ENCODE data around the gene FAM241A.

Gene FAM241A

DNA sequence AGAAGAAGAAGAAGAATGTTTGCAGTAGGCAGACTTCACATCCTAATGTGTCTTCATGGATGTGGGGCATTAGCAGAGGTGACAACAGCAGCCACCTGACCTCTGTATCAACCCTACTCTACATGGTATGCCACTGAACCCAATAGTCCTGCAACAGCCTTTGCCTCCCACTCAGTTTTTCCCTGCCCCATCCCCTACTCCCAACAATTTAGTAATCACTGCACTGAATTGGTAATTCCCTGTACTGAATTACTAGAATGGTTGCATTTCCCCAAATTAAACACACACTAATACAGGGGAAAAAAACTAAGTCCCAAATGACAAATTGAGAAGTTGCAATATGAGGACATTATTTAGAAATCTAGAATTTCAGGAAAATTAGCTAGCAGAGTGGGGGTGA, 31.4 kb upstream of the FAM241A start:
- Histone ChIP-seq H2AFZ (ENCODE audit: low read depth, low read length, severe bottlenecking) (no peak overlapping the region), H3K27me3 (ENCODE audit: low read length) (no peaks in the 10 kb centered on the region), H3K9me2 (replicated peaks; ENCODE audit: insufficient read depth, low read length) (no peaks in the 10 kb centered on the region), H3K9ac (ENCODE audit: low read length) (no peak overlapping the region), H4K20me1 (ENCODE audit: low read depth, low read length) (no peaks in the 10 kb centered on the region), H3K4me2 (ENCODE audit: low read depth, low read length, poor library complexity, severe bottlenecking) (no peak overlapping the region), H3K79me2 (ENCODE audit: insufficient read depth, low read length) (no peaks in the 10 kb centered on the region), H3K9me3 (ENCODE audit: insufficient read depth, low read length) (no peaks in the 10 kb centered on the region), H3F3A (ENCODE audit: insufficient read depth) (no peaks in the 10 kb centered on the region), H3K4me3 (ENCODE audit: insufficient read depth, low read length, poor library complexity, severe bottlenecking) (no peak overlapping the region), H3K36me3 (ENCODE audit: low read length) (no peaks in the 10 kb centered on the region), H3K27ac (ENCODE audit: low read depth, low read length) (no peak overlapping the region)
- no peak for TF ChIP-seq EZH2phosphoT487 (conservative IDR thresholded peaks at IDR 0.05; ENCODE audit: low read length)
- TF ChIP-seq, protein P1, sequence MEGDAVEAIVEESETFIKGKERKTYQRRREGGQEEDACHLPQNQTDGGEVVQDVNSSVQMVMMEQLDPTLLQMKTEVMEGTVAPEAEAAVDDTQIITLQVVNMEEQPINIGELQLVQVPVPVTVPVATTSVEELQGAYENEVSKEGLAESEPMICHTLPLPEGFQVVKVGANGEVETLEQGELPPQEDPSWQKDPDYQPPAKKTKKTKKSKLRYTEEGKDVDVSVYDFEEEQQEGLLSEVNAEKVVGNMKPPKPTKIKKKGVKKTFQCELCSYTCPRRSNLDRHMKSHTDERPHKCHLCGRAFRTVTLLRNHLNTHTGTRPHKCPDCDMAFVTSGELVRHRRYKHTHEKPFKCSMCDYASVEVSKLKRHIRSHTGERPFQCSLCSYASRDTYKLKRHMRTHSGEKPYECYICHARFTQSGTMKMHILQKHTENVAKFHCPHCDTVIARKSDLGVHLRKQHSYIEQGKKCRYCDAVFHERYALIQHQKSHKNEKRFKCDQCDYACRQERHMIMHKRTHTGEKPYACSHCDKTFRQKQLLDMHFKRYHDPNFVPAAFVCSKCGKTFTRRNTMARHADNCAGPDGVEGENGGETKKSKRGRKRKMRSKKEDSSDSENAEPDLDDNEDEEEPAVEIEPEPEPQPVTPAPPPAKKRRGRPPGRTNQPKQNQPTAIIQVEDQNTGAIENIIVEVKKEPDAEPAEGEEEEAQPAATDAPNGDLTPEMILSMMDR (IDR thresholded peaks at IDR 0.05; ENCODE audit: insufficient read depth, low read length, poor library complexity, severe bottlenecking): no peak

DNA sequence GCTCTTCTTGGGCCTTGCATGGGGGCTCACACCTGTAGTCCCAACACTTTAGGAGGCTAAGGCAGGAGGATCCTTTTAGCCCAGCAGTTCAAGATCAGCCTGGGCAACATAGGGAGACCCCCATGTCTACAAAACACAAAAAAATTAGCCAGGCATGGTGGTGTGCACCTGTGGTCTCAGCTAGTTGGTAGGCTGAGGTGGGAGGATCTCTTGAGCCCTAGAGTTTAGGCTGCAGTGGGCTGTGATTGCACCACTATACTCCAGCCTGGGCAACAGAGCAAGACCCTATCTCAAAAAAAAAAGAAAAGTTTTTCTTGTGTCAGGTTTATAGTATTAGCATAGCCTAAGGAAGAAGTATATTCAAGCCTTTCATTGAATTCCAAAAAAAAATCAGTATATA, 30.8 kb upstream of the FAM241A start:
- H3K9me3 ChIP-seq (ENCODE audit: insufficient read depth, low read length): no peaks in the 10 kb centered on the region
- H3K27me3 ChIP-seq (ENCODE audit: low read length): no peaks in the 10 kb centered on the region
- TF ChIP-seq EZH2phosphoT487 (conservative IDR thresholded peaks at IDR 0.05; ENCODE audit: low read length): no peak
- TF ChIP-seq, protein P1 (IDR thresholded peaks at IDR 0.05; ENCODE audit: insufficient read depth, low read length, poor library complexity, severe bottlenecking): no peak
- no peak overlapping the region for H3K27ac ChIP-seq (ENCODE audit: low read depth, low read length)
- no peak overlapping the region for H2AFZ ChIP-seq (ENCODE audit: low read depth, low read length, severe bottlenecking)
- no peak overlapping the region for H3K9ac ChIP-seq (ENCODE audit: low read length)
- no peaks in the 10 kb centered on the region for H4K20me1 ChIP-seq (ENCODE audit: low read depth, low read length)
- H3K9me2 ChIP-seq (replicated peaks; ENCODE audit: insufficient read depth, low read length): no peaks in the 10 kb centered on the region
- no peak overlapping the region for H3K4me2 ChIP-seq (ENCODE audit: low read depth, low read length, poor library complexity, severe bottlenecking)
- H3K79me2 ChIP-seq (ENCODE audit: insufficient read depth, low read length): no peaks in the 10 kb centered on the region
- no peak overlapping the region for H3K4me3 ChIP-seq (ENCODE audit: insufficient read depth, low read length, poor library complexity, severe bottlenecking)
- H3F3A ChIP-seq (ENCODE audit: insufficient read depth): no peaks in the 10 kb centered on the region
- H3K36me3 ChIP-seq (ENCODE audit: low read length): no peaks in the 10 kb centered on the region

DNA sequence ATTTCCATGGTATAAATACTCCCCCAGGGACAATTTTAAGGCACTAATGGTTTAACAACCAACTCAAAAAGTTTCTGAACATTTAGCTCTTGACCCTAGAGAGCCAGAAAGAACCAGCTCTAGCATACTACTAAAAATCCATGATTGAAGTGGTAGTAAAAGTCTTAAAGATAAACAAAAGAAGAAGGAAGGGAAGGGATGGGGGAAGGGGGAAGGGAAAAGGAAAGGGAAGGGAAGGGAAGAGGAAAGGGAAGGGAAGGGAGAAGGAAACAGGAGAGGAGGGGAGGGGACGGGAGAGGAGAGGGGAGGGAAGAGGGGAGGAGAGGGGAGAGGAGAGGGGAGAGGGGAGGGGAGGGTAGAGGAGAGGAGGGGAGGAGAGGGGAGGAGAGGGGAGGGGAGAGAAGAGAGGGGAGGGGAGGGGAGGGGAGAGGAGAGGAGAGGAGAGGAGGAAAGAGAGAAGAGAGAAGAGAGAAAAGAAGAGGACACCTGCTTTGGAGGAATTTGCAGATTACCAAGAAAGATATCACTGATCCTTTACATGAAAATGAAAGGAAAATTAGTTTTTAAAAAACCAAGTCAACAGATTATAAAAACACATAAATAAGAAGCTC, 26.4 kb upstream of the FAM241A start:
- no peak overlapping the region for H3K27ac ChIP-seq (ENCODE audit: low read depth, low read length)
- H4K20me1 ChIP-seq (ENCODE audit: low read depth, low read length): no peaks in the 10 kb centered on the region
- no peaks in the 10 kb centered on the region for H3K27me3 ChIP-seq (ENCODE audit: low read length)
- no peak overlapping the region for H3K9ac ChIP-seq (ENCODE audit: low read length)
- no peak overlapping the region for H3K4me2 ChIP-seq (ENCODE audit: low read depth, low read length, poor library complexity, severe bottlenecking)
- TF ChIP-seq, protein P1 (IDR thresholded peaks at IDR 0.05; ENCODE audit: insufficient read depth, low read length, poor library complexity, severe bottlenecking): no peak
- TF ChIP-seq EZH2phosphoT487 (conservative IDR thresholded peaks at IDR 0.05; ENCODE audit: low read length): no peak
- H3F3A ChIP-seq (ENCODE audit: insufficient read depth): no peaks in the 10 kb centered on the region
- H3K79me2 ChIP-seq (ENCODE audit: insufficient read depth, low read length): no peaks in the 10 kb centered on the region
- no peaks in the 10 kb centered on the region for H3K9me3 ChIP-seq (ENCODE audit: insufficient read depth, low read length)
- H3K9me2 ChIP-seq (replicated peaks; ENCODE audit: insufficient read depth, low read length): no peaks in the 10 kb centered on the region
- H2AFZ ChIP-seq (ENCODE audit: low read depth, low read length, severe bottlenecking): no peak overlapping the region
- H3K36me3 ChIP-seq (ENCODE audit: low read length): no peaks in the 10 kb centered on the region
- H3K4me3 ChIP-seq (ENCODE audit: insufficient read depth, low read length, poor library complexity, severe bottlenecking): no peak overlapping the region
